ENCODE measurements around the gene VRK1.
A peak's percentile ranks its signal among the peaks of the same experiment; 100 is the strongest.

Gene VRK1

GRCh38 chr14:96851694-96852381 is 54.7 kb downstream of the VRK1 start:
- no peaks in the 10 kb centered on the region for H3K4me1 ChIP-seq
- H3K4me3 ChIP-seq (ENCODE audit: low read depth, low read length), result no peak overlapping the region
- no peak overlapping the region for H3K9ac ChIP-seq
- H2AFZ ChIP-seq, result no peak overlapping the region
- no peak overlapping the region for H3K27ac ChIP-seq
- H3K9me3 ChIP-seq (ENCODE audit: control insufficient read depth, low read length), result no peaks in the 10 kb centered on the region
- no peaks in the 10 kb centered on the region for H3K27me3 ChIP-seq (ENCODE audit: control insufficient read depth, insufficient read depth, low read length)
- no peaks in the 10 kb centered on the region for H3K79me2 ChIP-seq
- no peak for TF ChIP-seq CTCF (IDR thresholded peaks at IDR 0.05)
- H3K36me3 ChIP-seq (ENCODE audit: control insufficient read depth, insufficient read depth, low read length), result no peaks in the 10 kb centered on the region
- H3K4me2 ChIP-seq (ENCODE audit: low read length), result no peak overlapping the region

GRCh38 chr14:96852823-96853422 is 55.7 kb downstream of the VRK1 start:
- no peaks in the 10 kb centered on the region for H3K9me3 ChIP-seq (ENCODE audit: control insufficient read depth, low read length)
- no peak overlapping the region for H3K9ac ChIP-seq
- H3K4me2 ChIP-seq (ENCODE audit: low read length), result no peak overlapping the region
- no peaks in the 10 kb centered on the region for H3K79me2 ChIP-seq
- no peak overlapping the region for H3K4me3 ChIP-seq (ENCODE audit: low read depth, low read length)
- H3K4me1 ChIP-seq, result no peaks in the 10 kb centered on the region
- no peak overlapping the region for H2AFZ ChIP-seq
- no peaks in the 10 kb centered on the region for H3K27me3 ChIP-seq (ENCODE audit: control insufficient read depth, insufficient read depth, low read length)
- no peaks in the 10 kb centered on the region for H3K36me3 ChIP-seq (ENCODE audit: control insufficient read depth, insufficient read depth, low read length)
- peak; percentile 65 for TF ChIP-seq CTCF (IDR thresholded peaks at IDR 0.05)
- no peak overlapping the region for H3K27ac ChIP-seq

DNA sequence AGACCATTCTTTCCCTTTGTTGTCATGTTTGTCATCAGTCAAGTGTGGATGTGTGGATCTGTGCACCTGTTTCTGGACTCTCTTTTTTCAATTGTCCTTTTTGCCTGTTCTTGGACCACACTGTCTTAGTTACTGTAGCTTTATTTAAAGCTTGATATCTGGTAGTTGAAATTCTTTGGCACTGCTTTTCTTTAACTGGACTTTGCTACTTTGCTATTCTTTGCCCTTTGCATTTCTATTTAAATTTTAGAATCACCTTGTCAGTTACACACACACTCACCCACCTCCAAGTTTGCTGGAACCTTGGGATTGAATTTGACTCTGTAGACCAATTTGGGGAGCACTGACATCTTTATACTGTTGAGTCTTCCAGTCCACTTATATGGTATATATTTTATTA is 61.5 kb downstream of the VRK1 start:
- no peak overlapping the region for H2AFZ ChIP-seq
- H3K4me1 ChIP-seq, result no peaks in the 10 kb centered on the region
- no peak overlapping the region for H3K4me2 ChIP-seq (ENCODE audit: low read length)
- H3K36me3 ChIP-seq (ENCODE audit: control insufficient read depth, insufficient read depth, low read length), result no peaks in the 10 kb centered on the region
- no peaks in the 10 kb centered on the region for H3K79me2 ChIP-seq
- H3K4me3 ChIP-seq (ENCODE audit: low read depth, low read length), result no peak overlapping the region
- no peaks in the 10 kb centered on the region for H3K27me3 ChIP-seq (ENCODE audit: control insufficient read depth, insufficient read depth, low read length)
- no peak overlapping the region for H3K9ac ChIP-seq
- no peak for TF ChIP-seq CTCF (IDR thresholded peaks at IDR 0.05)
- H3K9me3 ChIP-seq (ENCODE audit: control insufficient read depth, low read length), result no peaks in the 10 kb centered on the region
- no peak overlapping the region for H3K27ac ChIP-seq

DNA sequence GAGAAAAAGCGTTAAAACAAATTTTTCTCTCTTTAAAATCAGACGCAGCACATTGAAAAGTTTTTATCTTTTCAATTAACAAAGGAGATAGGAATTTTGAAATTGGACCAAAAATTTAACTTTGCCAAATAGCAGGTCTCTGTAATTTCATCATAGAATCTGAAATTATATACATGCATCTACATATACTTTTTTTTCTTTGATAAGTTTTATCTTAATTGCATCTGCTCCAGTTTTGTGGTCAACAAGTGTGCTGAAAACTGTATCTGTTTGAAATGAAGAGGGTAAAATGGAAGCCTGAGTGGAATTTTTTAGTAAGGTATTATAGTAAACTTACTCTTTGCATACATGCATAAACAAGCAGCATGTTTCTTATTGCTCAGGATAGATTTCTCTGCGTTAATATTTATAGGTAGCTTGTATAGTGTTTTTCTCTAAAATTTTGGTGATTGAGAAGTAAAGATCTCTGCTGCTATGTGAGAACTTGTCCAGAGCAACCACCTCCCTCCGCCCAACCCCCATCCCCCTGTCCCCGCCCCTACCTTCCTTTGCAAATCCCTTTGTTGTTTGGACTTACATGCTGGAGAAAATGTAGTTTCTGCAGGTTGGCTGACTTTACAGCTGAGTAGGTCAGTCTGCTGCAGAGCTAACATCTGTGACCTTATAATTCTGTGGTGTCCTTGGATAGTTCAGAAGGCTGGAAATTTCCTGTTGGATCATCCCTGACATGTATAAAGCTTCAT is 64.6 kb downstream of the VRK1 start:
- Histone ChIP-seq H2AFZ (no peak overlapping the region), H3K9ac (no peak overlapping the region), H3K27me3 (ENCODE audit: control insufficient read depth, insufficient read depth, low read length) (no peaks in the 10 kb centered on the region), H3K4me2 (ENCODE audit: low read length) (no peak overlapping the region), H3K36me3 (ENCODE audit: control insufficient read depth, insufficient read depth, low read length) (no peaks in the 10 kb centered on the region), H3K9me3 (ENCODE audit: control insufficient read depth, low read length) (no peaks in the 10 kb centered on the region), H3K27ac (no peak overlapping the region), H3K4me1 (no peaks in the 10 kb centered on the region), H3K79me2 (no peaks in the 10 kb centered on the region), H3K4me3 (ENCODE audit: low read depth, low read length) (no peak overlapping the region)
- no peak for TF ChIP-seq CTCF (IDR thresholded peaks at IDR 0.05)

All from parathyroid adenoma (tissue), 2 donors.